Caco-2 (cell line): Measurements from ENCODE around the gene ACYP2. TPM values are rescaled to one million over a fixed set of nuclear protein-coding genes. Genes with fewer than 3 reads are reported as not detected.

Experiments used
- BruUV-seq: library from RNA; stranded (reverse); fragments of 400-500 nt; replicated peaks from 2 replicates; lab custom pipeline; 2021; lab: Mats Ljungman, UMichigan
- CTCF ChIA-PET: fragments of 300-600 bp; sonication (Branson Sonifier 250); formaldehyde crosslinking; loops from one replicate; lab custom pipeline; 2022; ENCODE audit warnings: antibody characterized with exemption; lab: Charles Lee
- POLR2A ChIA-PET: fragments of 300-600 bp; sonication (Branson Sonifier 250); formaldehyde crosslinking; loops from one replicate; lab custom pipeline; 2022; ENCODE audit warnings: antibody characterized with exemption; lab: Charles Lee
- DNase-seq, 2 experiments: peaks; one replicate each; pipeline versions ENCODE4 v3.0.0 to v3.0.0-alpha.2; 2020 to 2022
- H3K27me3 ChIP-seq: replicated peaks from 2 replicates; pipeline ENCODE4 v1.6.0; 2011; ENCODE audit warnings: low read length; ENCODE audit not compliant: control insufficient read depth, insufficient read depth
- H3K36me3 ChIP-seq: 2 replicates; pipeline ENCODE4 v1.5.1; 2011; ENCODE audit warnings: low read length; ENCODE audit not compliant: control insufficient read depth, insufficient read depth
- H3K4me1 ChIP-seq: fragments of 250-450 bp; sonication (Bioruptor Pico); 2 replicates; pipeline ENCODE4 v1.5.1; 2020; ENCODE audit warnings: mild to moderate bottlenecking
- H3K4me3 ChIP-seq: 2 replicates; pipeline ENCODE4 v1.5.1; 2011; ENCODE audit warnings: low read depth, mild to moderate bottlenecking, control low read depth, low read length
- H3K9me3 ChIP-seq: fragments of 250-450 bp; sonication (Bioruptor Pico); 2 replicates; pipeline ENCODE4 v1.5.1; 2020; ENCODE audit warnings: mild to moderate bottlenecking, moderate library complexity
- H3K27ac Mint-ChIP-seq: one replicate; pipeline ENCODE4 v1.8.0; 2022; ENCODE audit warnings: mixed read lengths; ENCODE audit not compliant: unreplicated experiment
- H3K27me3 Mint-ChIP-seq: one replicate; pipeline ENCODE4 v1.8.0; 2022; ENCODE audit warnings: mixed read lengths; ENCODE audit not compliant: insufficient read depth, unreplicated experiment
- H3K36me3 Mint-ChIP-seq: one replicate; pipeline ENCODE4 v1.8.0; 2022; ENCODE audit warnings: mild to moderate bottlenecking, mixed read lengths; ENCODE audit not compliant: insufficient read depth, unreplicated experiment
- H3K4me1 Mint-ChIP-seq: one replicate; pipeline ENCODE4 v1.8.0; 2022; ENCODE audit warnings: low read depth, mixed read lengths; ENCODE audit not compliant: unreplicated experiment
- H3K4me3 Mint-ChIP-seq: one replicate; pipeline ENCODE4 v1.8.0; 2022; ENCODE audit warnings: mild to moderate bottlenecking, moderate library complexity, mixed read lengths; ENCODE audit not compliant: unreplicated experiment
- H3K9me3 Mint-ChIP-seq: one replicate; pipeline ENCODE4 v1.8.0; 2022; ENCODE audit warnings: mixed read lengths; ENCODE audit not compliant: unreplicated experiment
- intact Hi-C: fragments of 100-400 bp; cut with micrococcal nuclease; formaldehyde crosslinking; loops from one replicate; pipeline ENCODE4 v1.10.0; 2022; ENCODE audit not compliant: unreplicated experiment
- total RNA-seq: library from RNA; stranded (reverse); gene quantifications from 2 replicates; pipeline ENCODE4 v1.2.3, GENCODE V29; 2022
- TF ChIP-seq, protein P1 (sequence below), 2 experiments: fragments of 200-600 bp in 1 of 2; IDR thresholded peaks; 1 replicate in 1 of 2; 2 replicates in 1 of 2; pipeline versions ENCODE4 v1.5.1 to v1.8.0; 2011 to 2022; ENCODE audit warnings: antibody characterized with exemption in 1 of 2, control low read depth in 1 of 2, inconsistent platforms in 1 of 2, low read depth in 1 of 2, low read length in 1 of 2, mild to moderate bottlenecking in 1 of 2, moderate library complexity in 1 of 2; ENCODE audit not compliant: insufficient read depth in 1 of 2, severe bottlenecking in 1 of 2, unreplicated experiment in 1 of 2

Gene ACYP2
- total RNA-seq, 1 experiment from 2014 or later = 4.1 TPM

DNA sequence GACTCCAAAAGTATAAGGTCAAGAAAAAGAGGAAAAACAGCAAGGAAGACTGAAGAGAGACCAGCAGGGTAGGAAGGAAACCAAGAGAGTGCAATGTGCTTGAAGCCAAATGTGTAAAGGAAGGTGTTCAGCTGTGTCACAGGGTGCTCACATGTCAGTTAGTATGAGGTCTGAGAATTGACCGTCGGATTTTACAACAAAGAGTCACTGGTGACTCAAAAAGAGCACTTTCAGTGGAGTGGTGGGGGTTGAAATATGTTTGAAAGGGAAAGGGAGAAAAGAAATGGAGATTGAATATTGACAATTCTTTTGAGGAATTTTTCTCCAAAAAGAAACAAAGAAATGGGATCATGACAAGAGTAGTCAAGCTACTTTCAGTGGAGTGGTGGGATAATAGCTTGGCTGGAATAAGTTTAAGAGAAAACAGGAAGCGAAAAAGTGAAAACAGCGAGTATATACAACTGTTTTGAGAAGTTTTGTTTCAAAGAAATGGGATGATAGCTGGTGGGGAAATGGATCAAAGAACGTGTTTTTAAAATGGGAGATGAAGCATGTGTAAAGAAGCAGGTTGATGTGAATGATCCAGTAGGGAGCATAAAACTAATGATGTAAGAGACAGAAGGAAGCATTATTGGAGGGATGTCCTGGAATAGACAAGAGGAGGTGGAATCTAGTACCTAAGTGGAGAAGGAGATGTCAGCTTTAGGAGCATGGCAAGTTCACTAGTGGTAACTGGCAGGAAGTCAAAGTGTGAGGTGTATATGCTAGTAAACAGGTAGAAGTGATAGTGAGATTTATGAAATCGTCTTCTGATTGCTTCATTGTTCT, 144.2 kb downstream of the ACYP2 start:
- H3K36me3 Mint-ChIP-seq = no peaks in the 10 kb centered on the region
- H3K27ac Mint-ChIP-seq = no peak overlapping the region
- ChIA-PET POLR2A (no interaction called here), CTCF (no interaction called here)
- Histone ChIP-seq H3K9me3 (no peaks in the 10 kb centered on the region), H3K36me3 (no peaks in the 10 kb centered on the region), H3K27me3 (no peaks in the 10 kb centered on the region), H3K4me3 (no peak overlapping the region), H3K4me1 (peaks cover 16% of the 10 kb centered on the region)
- TF ChIP-seq, protein P1, sequence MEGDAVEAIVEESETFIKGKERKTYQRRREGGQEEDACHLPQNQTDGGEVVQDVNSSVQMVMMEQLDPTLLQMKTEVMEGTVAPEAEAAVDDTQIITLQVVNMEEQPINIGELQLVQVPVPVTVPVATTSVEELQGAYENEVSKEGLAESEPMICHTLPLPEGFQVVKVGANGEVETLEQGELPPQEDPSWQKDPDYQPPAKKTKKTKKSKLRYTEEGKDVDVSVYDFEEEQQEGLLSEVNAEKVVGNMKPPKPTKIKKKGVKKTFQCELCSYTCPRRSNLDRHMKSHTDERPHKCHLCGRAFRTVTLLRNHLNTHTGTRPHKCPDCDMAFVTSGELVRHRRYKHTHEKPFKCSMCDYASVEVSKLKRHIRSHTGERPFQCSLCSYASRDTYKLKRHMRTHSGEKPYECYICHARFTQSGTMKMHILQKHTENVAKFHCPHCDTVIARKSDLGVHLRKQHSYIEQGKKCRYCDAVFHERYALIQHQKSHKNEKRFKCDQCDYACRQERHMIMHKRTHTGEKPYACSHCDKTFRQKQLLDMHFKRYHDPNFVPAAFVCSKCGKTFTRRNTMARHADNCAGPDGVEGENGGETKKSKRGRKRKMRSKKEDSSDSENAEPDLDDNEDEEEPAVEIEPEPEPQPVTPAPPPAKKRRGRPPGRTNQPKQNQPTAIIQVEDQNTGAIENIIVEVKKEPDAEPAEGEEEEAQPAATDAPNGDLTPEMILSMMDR (IDR thresholded peaks at IDR 0.05; ENCODE audit: insufficient read depth in 1 of 2, low read depth in 1 of 2, low read length in 1 of 2, severe bottlenecking in 1 of 2, unreplicated experiment in 1 of 2) = no peak
- intact Hi-C loops = no loop called here
- no TSS peak for BruUV-seq
- H3K9me3 Mint-ChIP-seq = peaks cover 8% of the 10 kb centered on the region
- H3K27me3 Mint-ChIP-seq = no peaks in the 10 kb centered on the region
- H3K4me1 Mint-ChIP-seq = no peaks in the 10 kb centered on the region
- no peak for DNase-seq
- no peak overlapping the region for H3K4me3 Mint-ChIP-seq

- H3K27me3 ChIP-seq = no peaks in the 10 kb centered on the region
- CTCF ChIA-PET = no interaction called here
- H3K9me3 ChIP-seq = no peaks in the 10 kb centered on the region
- BruUV-seq = no TSS peak
- intact Hi-C loops = no loop called here
- Mint-ChIP-seq H3K27me3 (no peaks in the 10 kb centered on the region), H3K27ac (no peak overlapping the region), H3K36me3 (no peaks in the 10 kb centered on the region), H3K9me3 (peaks cover 14% of the 10 kb centered on the region), H3K4me1 (no peaks in the 10 kb centered on the region), H3K4me3 (no peak overlapping the region)
- POLR2A ChIA-PET = no interaction called here
- peaks cover 16% of the 10 kb centered on the region for H3K4me1 ChIP-seq
- H3K36me3 ChIP-seq = no peaks in the 10 kb centered on the region
- no peak overlapping the region for H3K4me3 ChIP-seq
- DNase-seq = no peak
- TF ChIP-seq, protein P1 (IDR thresholded peaks at IDR 0.05; ENCODE audit: insufficient read depth in 1 of 2, low read depth in 1 of 2, low read length in 1 of 2, severe bottlenecking in 1 of 2, unreplicated experiment in 1 of 2) = no peak
Measured at GRCh38 chr2:54260241-54260595, 144.8 kb downstream of the ACYP2 start.

- intact Hi-C loops = loop anchor here (1.0 kb wide), 1 partner anchor 27 kb away; no protein-coding TSS in a partner anchor
- Histone ChIP-seq H3K9me3 (0 out of 2 replicates have a peak, but pooled peaks cover 4% of the 10 kb centered on the region), H3K4me1 (peaks cover 16% of the 10 kb centered on the region), H3K4me3 (no peak overlapping the region), H3K36me3 (no peaks in the 10 kb centered on the region), H3K27me3 (no peaks in the 10 kb centered on the region)
- H3K36me3 Mint-ChIP-seq = no peaks in the 10 kb centered on the region
- no peak overlapping the region for H3K27ac Mint-ChIP-seq
- ChIA-PET POLR2A (no interaction called here), CTCF (no interaction called here)
- no peak overlapping the region for H3K4me3 Mint-ChIP-seq
- TF ChIP-seq, protein P1 (IDR thresholded peaks at IDR 0.05; ENCODE audit: insufficient read depth in 1 of 2, low read depth in 1 of 2, low read length in 1 of 2, severe bottlenecking in 1 of 2, unreplicated experiment in 1 of 2) = no peak
- peaks cover 19% of the 10 kb centered on the region for H3K9me3 Mint-ChIP-seq
- no peaks in the 10 kb centered on the region for H3K27me3 Mint-ChIP-seq
- DNase-seq = no peak
- H3K4me1 Mint-ChIP-seq = no peaks in the 10 kb centered on the region
- no TSS peak for BruUV-seq
Measured at GRCh38 chr2:54261537-54261936, 146.1 kb downstream of the ACYP2 start.
